HG03469 (cell line): ENCODE measurements around the gene STIM1.
"Not testable (repeated sequence)": the region's sequence is repeated elsewhere in the genome, so short reads cannot be mapped to it uniquely, and the experiment has no call there.

ENCODE experiments used
- ATAC-seq: cut with Tn5 transposase; IDR thresholded peaks from one replicate; pipeline ENCODE4 v1.9.1; 2021; ENCODE audit warnings: mild to moderate bottlenecking, moderate library complexity, moderate number of reproducible peaks; ENCODE audit not compliant: unreplicated experiment

STIM1 gene

DNA sequence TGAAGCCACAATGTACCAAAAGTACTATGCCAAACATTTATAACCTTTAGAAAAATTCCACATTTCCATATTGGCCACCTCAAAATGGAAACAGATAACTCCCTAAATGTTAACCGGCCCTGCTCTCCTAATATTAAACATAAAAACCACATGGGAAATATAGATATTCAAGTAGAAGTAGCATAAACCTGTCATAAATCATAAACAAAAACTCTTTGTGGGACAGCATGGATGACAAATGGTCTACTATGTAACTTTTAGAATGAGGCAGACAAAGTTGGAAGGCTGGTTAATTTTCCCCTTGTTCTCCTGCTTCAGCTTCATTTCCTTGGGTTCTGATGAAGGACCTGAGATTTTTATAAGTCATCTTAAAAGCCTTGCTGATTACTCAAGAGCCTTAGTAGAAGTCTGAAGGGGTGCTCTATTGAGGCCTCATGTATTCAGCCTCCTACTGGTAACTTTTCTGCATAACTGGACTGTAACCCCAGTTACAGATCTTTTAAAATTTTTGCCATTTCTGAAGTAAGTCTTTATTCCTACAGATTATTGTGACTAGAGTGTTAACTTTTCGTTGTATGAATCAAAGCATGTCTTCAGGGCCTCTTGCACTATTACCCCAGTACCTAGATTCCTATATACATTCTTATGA, 116.4 kb downstream of the STIM1 start:
- no peak for ATAC-seq

DNA sequence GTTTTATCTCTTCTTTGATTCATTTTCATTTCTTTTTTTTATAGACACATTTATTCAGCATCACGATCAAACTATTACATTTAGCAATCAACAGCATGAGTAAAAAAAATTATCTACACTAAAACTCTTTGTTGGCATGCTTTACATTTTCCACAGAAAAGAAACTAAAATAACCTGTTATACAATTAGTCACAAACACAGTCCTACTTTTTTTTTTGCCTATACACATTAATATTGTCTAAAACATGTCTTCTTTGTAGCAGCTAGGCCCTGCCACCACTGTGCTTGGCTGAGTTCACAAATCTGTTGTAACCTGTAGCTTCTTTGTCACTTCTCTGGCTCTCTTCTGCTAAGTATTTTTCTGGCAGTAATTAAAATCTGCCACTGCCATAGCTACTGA, 117.0 kb downstream of the STIM1 start:
- ATAC-seq, result no peak

DNA sequence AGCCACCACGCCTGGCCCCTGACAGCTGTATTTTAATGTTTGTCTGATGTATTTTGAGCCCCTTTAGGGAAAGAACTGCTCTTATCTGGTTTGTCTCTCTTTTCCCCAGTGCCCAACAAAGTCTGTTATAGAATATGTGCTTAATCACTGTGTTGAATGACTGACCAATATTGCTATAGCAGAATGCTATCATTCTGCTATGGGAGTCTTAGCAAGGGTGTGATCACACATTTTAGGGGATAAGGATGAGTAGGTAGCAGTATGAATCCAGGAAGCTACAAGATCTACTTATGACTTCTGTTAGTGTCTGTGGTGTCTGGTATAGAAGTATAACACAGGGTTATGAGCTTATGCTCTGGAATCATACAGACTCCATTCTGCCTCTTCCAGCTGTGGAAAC, 121.6 kb downstream of the STIM1 start:
- no peak for ATAC-seq

- no peak for ATAC-seq
Measured at GRCh38 chr11:3981084-3981633, 125.7 kb downstream of the STIM1 start.

DNA sequence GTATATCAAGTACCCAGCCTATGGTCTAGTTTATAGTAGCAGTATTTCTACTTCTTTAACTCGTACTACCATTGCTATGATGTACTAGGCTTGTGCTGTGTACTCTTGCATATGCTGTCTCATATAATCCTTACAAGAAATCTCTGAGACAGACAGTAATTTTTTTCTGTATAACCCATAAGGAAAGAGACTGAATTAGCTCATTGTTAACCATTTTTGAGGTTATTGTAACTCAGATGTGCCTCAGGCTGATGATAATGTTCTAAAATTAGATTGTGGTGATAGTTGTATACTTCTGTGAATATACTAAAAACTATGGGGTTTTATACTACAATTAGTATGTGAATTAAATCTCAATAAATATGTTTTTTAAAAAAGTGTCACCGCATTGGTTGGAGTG, 127.0 kb downstream of the STIM1 start:
- ATAC-seq, result no peak

DNA sequence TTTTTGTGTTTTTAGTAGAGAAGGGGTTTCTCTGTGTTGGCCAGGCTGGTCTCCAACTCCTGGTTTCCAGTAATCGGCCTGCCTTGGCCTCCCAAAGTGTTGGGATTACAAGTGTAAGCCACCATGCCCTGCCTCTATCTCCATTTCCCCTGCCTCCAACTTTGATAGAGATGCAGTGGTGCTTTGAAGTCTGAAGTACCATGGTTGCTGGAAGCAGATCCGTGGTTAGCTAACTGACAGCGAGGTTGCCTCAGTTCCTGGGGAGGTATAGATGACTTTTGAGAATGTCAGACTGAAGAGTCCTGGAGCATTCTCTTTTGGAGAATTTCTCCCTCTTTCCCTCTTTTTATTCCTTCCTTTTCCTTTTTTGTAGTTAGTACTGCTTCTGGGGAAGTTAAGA, 127.6 kb downstream of the STIM1 start:
- ATAC-seq, result no peak

DNA sequence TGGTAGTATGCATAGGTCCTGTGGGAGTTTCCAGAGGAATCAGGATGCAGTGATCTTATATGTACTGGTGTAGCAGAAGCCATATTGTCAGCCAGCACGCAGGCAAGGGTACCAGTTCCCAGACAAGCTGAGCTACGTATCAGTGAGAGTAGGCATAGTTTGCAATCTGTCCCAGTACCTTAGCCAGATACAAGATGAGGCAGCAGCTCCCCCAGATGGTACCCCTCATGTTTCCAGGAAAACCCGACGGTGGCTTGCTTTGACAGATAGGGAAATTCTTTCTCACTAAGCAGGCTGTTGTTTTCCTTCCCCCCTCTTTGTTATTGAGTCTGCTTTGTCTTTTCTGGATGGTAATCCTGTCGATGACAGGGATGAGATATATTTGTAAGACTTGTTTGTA, 129.4 kb downstream of the STIM1 start:
- no peak for ATAC-seq

DNA sequence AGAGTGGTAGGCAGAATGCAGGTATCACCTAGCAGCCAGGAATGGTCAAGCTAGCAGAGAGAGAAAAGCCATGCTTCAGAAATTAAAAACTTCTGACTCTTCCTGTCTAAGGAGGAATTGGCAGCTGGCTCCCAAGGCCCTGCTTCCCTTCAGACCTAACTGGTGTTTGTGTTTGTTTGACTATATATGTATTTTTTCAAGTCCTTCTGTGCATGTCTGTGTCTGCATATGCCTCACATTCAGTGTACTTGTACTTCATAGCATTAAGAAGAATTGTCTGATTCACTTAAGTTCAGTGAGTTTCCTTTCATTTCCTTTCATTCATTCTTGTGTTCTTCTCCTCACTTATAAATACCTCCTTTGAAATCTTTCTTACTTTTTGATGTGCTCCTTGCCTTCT, 130.2 kb downstream of the STIM1 start:
- ATAC-seq, result no peak

DNA sequence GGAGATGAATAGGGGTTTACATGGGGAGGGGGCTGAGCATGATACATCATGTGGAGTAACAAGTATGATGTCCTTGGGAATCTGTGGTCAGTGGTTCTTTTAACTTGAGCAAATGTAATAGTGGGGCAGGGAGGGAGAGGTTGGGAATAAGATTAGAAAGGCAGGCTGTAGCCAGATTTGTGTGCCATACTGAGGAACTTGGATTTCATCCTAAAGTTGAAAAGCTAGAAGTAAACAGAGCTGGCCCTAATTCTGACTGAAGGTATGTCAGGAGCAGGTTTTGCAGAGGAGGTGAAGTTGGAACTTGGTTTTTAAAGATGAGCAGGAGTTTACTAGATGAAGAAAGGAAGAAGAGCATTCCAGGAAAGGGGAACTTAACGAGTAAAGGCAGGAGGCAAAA, 130.8 kb downstream of the STIM1 start:
- no peak for ATAC-seq

GRCh38 chr11:3989276-3989920, 133.9 kb downstream of the STIM1 start:
- ATAC-seq, result no peak

DNA sequence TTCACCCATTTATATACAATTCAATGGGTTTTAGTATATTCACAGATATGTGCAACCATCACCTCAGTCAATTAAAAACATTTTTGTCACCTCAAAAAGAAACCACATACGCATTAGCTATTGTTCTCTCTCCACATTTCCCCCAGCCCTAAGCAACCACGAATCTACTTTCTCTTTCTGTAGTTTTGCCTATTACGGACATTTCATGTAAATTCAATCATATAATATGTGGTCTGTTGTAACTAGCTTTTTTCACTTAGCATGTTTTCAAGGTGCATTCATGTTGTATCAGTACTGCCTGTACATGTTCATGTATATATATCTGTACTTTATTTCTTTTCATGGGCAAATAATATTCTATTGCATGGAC, 134.4 kb downstream of the STIM1 start:
- ATAC-seq, result no peak

DNA sequence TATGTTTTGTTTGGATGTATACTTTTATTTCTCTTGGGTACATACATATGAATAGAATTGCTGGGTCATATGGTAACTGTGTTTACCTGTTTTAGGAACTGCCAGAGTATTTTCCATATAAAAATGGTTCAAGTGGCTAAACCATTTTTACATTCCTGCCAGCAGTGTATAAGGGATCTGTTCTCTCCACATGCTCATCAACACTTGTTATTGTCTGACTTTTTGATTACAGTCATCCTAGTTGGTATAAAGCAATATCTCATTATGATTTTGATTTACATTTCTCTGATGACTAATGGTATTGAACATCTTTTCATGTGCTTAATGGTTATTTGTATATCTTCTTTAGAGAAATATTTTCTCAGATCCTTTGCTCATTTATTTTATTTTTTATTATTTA, 134.9 kb downstream of the STIM1 start:
- no peak for ATAC-seq

DNA sequence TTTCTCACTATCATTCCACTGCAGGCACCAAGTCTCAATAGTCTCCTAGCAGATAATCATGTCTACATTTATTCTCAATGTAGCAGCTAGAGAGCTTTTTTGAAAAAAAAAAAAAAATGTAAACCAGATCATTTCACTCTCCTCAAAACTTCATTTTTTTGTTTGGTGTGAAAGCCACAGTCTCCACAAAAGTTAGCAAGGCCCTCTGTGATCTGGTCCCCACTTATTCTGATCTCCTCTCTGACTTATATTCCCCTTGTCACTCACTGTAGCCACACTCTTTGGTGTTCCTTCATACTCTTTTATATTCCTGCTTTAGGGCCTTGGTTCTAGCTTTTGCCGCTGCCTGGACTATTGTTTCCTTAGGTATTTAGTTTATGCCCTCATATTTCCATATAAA, 137.5 kb downstream of the STIM1 start:
- no peak for ATAC-seq

DNA sequence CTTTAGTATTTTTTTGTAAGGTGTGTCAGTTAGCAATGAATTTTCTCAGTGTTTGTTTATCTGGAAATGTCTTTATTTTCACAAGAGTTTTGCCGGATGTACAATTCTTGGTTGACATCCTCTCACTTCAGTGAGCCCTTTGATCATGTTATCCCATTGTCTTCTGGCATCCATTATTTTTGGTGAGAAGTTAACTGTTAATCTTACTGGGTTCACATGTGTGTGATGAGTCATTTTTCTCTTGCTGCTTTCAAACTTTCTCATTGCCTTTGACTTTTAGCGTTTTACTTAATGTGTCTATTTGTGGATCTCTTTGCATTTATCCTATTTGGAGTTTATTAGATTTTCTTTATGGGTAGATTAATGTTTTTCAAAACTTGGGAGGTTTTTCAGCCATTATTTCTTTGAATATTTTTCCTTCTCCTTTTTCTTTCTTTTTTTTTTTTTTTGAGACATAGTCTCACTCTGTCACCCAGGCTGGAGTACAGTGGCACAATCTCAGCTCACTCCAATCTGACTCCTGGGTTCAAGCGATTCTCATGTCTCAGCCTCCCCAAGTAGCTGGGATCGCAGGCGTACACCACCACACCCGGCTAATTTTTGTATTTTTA, 138.7 kb downstream of the STIM1 start:
- no peak for ATAC-seq

- no peak for ATAC-seq
Measured at GRCh38 chr11:3995307-3995706, 139.8 kb downstream of the STIM1 start.

GRCh38 chr11:3995949-3996554, 140.6 kb downstream of the STIM1 start:
- no peak for ATAC-seq

GRCh38 chr11:3996651-3997050, 141.2 kb downstream of the STIM1 start:
- no peak for ATAC-seq

DNA sequence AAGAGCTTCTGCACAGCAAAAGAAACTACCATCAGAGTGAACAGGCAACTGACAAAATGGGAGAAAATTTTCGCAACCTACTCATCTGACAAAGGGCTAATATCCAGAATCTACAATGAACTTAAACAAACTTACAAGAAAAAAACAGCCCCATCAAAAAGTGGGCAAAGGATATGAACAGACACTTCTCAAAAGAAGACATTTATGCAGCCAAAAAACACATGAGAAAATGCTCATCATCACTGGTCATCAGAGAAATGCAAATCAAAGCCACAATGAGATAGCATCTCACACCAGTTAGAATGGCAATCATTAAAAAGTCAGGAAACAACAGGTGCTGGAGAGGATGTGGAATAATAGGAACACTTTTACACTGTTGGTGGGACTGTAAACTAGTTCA, 149.3 kb downstream of the STIM1 start:
- not testable (repeated sequence) for ATAC-seq

DNA sequence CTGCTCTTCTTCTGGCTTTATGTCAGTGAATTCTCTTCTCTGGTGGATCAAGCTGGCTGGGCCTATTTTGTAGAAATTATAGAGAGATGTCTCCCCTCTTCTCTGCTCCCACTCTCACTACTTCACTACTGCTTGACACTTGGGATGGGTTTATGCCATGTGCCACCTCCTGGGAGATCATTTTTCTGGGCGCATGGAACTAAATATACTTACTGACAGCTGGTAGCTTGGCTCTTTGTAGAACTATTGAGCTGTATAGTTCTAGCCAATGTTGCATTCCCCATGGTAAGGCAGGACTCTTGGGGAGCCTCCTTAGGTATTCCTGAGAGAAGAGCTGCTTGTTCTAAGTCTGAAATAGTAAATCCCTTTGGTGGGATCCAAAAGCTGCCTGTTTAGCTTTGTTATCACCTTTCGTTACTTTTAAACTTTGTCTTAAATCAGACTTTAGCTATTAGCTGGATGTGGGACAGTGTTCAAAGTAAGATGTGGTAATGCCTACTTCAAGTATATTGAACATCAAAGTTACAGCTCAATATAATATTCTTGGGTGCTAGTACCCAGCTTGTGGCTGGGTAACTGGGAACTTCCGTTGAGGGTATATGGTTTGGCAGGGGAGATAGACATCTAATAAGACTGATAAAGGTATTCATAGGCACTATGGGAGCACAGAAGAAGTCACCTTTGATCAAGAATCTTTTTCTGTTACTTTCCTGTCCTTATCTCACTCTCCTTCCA, 151.6 kb downstream of the STIM1 start:
- no peak for ATAC-seq

DNA sequence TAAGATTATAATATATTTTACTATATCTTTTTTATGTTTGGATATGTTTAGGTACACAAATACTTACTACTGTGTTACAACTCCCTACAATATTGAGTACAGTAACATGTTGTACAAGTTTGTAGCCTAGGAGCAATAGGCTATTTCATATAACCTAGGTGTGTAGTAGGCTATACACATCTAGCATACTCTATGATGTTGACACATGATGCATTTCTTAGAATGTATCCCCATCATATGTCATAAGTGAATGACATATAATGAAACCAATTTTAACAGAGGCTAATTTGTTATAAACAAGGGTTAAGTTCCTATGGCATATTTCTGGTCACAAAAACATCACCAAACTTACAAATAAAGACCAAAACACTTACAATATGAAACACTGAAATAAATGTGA, 152.7 kb downstream of the STIM1 start:
- ATAC-seq, result no peak

DNA sequence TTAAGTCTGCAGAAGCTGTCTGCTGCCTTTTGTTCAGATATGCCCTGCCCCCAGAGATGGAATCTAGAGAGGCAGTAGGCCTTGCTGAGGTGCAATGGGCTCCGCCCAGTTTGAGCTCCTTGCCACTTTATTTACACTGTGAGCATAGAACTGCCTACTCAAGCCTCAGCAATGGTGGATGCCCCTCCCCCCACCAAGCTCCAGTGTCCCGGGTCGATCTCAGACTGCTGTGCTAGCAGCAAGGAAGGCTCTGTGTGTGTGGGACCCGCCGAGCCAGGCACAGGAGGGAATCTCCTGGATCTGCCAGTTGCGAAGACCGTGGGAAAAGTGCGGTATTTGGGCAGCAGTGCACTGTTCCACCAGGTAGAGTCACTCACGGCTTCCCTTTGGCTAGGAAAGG, 161.1 kb downstream of the STIM1 start:
- not testable (repeated sequence) for ATAC-seq
